PC-3 (cell line): ENCODE data around the gene DOC2A.

Experiments
- EZH2 ChIP-seq: fragments of 300-600 bp; sonication (generic); IDR thresholded peaks from one replicate; pipeline ENCODE4 v1.6.1; 2017; ENCODE audit warnings: antibody characterized with exemption, mild to moderate bottlenecking, low read length; ENCODE audit not compliant: unreplicated experiment
- EZH2phosphoT487 ChIP-seq: fragments of 300-600 bp; sonication (generic); IDR thresholded peaks from 2 replicates; pipeline ENCODE4 v1.6.1; 2018; ENCODE audit warnings: mild to moderate bottlenecking, antibody characterized with exemption, low read length, borderline replicate concordance
- TF ChIP-seq, protein P1 (sequence below): fragments of 300-600 bp; sonication (generic); conservative IDR thresholded peaks from 2 replicates; pipeline ENCODE4 v1.5.1; 2017; ENCODE audit warnings: antibody characterized with exemption, low read depth, mild to moderate bottlenecking, low read length

DNA sequence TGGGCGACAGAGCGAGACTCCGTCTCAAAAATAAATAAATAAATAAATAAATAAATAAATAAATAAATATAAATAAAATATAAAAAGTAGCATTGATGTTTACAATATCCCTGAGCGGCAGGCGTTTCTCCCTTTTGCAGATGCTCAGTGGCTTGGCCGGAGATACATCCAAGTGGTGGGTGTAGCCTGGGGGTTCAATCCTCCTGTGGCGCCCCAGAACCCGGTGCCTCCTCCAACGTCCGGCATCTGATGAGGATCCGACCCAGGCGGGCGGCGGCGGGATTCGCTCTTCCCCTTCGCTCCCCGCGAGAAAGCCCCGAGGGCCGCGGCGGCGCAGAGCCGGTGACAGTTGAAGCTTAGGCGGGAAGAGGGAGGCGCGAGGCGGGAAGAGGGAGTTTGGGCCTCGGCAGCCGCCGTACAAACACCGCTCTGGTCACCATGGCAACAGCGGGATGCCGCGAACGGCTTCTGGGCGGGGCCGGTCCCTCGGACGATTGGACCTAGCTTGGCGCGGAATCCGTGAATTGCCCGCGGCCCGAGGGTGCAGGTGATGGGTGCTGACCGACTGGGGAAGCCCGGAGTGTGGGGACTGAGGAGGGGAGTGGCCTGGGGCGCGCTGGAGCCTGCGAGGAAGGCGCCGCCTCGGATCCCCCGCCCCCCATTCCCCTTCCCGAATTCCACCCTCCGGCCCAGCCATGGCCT lies 42.0 kb upstream of the DOC2A start:
- TF ChIP-seq, protein P1, sequence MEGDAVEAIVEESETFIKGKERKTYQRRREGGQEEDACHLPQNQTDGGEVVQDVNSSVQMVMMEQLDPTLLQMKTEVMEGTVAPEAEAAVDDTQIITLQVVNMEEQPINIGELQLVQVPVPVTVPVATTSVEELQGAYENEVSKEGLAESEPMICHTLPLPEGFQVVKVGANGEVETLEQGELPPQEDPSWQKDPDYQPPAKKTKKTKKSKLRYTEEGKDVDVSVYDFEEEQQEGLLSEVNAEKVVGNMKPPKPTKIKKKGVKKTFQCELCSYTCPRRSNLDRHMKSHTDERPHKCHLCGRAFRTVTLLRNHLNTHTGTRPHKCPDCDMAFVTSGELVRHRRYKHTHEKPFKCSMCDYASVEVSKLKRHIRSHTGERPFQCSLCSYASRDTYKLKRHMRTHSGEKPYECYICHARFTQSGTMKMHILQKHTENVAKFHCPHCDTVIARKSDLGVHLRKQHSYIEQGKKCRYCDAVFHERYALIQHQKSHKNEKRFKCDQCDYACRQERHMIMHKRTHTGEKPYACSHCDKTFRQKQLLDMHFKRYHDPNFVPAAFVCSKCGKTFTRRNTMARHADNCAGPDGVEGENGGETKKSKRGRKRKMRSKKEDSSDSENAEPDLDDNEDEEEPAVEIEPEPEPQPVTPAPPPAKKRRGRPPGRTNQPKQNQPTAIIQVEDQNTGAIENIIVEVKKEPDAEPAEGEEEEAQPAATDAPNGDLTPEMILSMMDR = no peak
- TF ChIP-seq EZH2 = no peak
- TF ChIP-seq EZH2phosphoT487 = no peak
